ENCODE results near the gene CFAP298. TPM values are rescaled to one million over a fixed set of nuclear protein-coding genes. Genes with fewer than 3 reads are reported as not detected.

Gene CFAP298
- total RNA-seq, 1 donor from 2014 or later: 75.0 TPM

GRCh38 chr21:32576011-32576410 lies 36.2 kb downstream of the CFAP298 start:
- H3K4me3 ChIP-seq (ENCODE audit: low read depth, low read length): no peak overlapping the region
- TF ChIP-seq CTCF (IDR thresholded peaks at IDR 0.05; ENCODE audit: insufficient read depth, low read length, poor library complexity, severe bottlenecking): no peak

GRCh38 chr21:32574946-32575925 lies 36.9 kb downstream of the CFAP298 start:
- Histone ChIP-seq H3K4me3 (ENCODE audit: low read depth, low read length) (no peak overlapping the region), H3K27me3 (ENCODE audit: control insufficient read depth, insufficient read depth, low read length) (peaks cover 4% of the 10 kb centered on the region), H3K36me3 (ENCODE audit: control insufficient read depth, insufficient read depth, low read length) (no peaks in the 10 kb centered on the region)
- no peak for DNase-seq (ENCODE audit: low read depth)
- no peak for TF ChIP-seq CTCF (IDR thresholded peaks at IDR 0.05; ENCODE audit: insufficient read depth, low read length, poor library complexity, severe bottlenecking)

More at GRCh38 chr21:32576011-32576410, 36.2 kb downstream of the CFAP298 start:
- H3K36me3 ChIP-seq (ENCODE audit: control insufficient read depth, insufficient read depth, low read length): no peaks in the 10 kb centered on the region
- no peak for DNase-seq (ENCODE audit: low read depth)
- peaks cover 4% of the 10 kb centered on the region for H3K27me3 ChIP-seq (ENCODE audit: control insufficient read depth, insufficient read depth, low read length)

DNA sequence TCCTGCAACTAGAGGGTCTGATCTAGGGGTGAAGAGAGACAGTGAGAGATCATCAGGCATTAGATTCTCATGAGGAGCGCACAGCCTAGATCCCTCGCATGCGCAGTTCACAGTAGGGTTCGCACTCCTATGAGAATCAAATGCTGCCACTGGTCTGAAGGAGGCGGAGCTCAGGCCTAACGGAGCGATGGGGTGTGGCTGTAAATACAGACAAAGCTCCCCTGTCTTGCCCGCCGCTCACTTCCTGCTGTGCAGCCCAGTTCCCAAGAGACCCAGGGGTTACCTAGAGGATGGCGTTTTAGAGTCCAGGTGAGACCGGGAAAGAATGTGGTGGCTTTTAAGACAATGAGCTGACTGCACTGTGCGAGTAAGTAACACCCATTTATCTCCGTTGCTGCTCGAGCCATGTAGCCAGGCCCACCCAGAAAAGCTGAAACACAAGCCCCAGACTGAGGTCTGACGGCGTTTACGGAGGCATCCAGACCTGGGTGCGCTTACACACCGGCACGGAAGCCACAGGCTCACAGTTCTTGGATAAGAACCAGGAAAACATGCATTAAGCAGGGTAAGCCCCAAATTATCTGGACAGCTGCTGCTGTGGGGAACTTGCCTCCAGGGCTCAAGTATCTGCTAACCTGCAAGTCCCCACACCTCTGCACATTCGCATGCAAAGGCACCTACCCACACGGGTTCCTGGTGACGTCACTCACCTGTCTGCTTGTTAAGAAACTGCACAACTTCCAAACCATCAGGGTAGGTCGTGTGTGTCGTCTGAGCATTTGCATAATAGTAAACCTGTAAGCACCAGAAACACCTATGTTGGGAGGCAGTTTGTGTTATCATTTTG lies 39.4 kb downstream of the CFAP298 start:
- TF ChIP-seq CTCF (IDR thresholded peaks at IDR 0.05; ENCODE audit: insufficient read depth, low read length, poor library complexity, severe bottlenecking): no peak
- no peak for DNase-seq (ENCODE audit: low read depth)
- Histone ChIP-seq H3K27me3 (ENCODE audit: control insufficient read depth, insufficient read depth, low read length) (peaks cover 3% of the 10 kb centered on the region), H3K36me3 (ENCODE audit: control insufficient read depth, insufficient read depth, low read length) (no peaks in the 10 kb centered on the region), H3K4me3 (ENCODE audit: low read depth, low read length) (no peak overlapping the region)

GRCh38 chr21:32570456-32570855 lies 41.7 kb downstream of the CFAP298 start:
- no peak for TF ChIP-seq CTCF (IDR thresholded peaks at IDR 0.05; ENCODE audit: insufficient read depth, low read length, poor library complexity, severe bottlenecking)
- no peaks in the 10 kb centered on the region for H3K36me3 ChIP-seq (ENCODE audit: control insufficient read depth, insufficient read depth, low read length)
- no peak overlapping the region for H3K4me3 ChIP-seq (ENCODE audit: low read depth, low read length)
- no peaks in the 10 kb centered on the region for H3K27me3 ChIP-seq (ENCODE audit: control insufficient read depth, insufficient read depth, low read length)
- DNase-seq (ENCODE audit: low read depth): no peak

DNA sequence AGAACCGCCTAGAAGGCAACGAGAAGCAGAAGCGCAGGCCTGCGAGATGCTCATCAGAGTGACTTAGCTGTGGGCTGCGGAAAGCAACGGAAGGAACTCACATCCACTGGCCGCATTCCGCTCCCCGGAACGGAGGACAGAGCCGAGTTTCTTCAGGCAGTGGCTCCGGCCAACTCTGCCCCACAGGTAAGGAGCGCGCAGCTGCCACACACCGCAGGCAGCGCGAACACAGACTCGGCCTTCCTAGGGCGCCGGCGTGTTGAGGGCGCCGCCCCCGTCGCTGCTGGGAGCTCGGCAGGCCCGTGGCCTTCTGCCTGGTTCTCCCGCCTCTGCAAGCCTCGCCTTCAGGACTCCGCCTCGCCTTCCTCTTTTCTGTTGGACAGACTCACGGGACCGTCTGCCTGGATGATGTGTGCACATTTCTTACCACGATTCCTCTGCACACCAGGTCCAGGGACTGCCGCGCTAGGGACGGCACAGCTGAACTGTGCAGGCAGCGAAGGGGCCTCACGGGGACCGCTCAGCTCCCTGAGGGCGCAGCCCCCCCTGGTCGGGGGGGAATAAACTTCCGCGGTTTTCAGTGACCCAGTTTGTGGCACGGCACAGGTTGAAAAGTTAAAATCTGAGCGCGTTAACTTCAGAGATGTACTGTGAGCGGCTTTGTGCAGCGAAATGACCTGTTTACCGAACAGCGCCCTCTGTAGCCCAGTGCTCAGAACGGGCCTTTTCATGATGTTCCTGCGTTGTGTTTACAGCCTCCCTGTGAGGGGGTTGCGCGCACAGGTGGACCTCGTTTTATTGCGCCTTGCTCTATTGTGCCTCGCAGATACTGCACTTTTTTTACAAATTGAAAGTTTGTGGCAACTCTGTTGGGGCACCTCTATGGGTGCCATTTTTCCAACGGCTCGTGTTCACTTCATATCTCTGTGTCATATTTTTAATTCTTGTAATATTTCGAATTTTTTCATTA lies 42.6 kb downstream of the CFAP298 start:
- Histone ChIP-seq H3K36me3 (ENCODE audit: control insufficient read depth, insufficient read depth, low read length) (no peaks in the 10 kb centered on the region), H3K27me3 (ENCODE audit: control insufficient read depth, insufficient read depth, low read length) (no peaks in the 10 kb centered on the region), H3K4me3 (ENCODE audit: low read depth, low read length) (peak overlapping the region; percentile 45)
- TF ChIP-seq CTCF (IDR thresholded peaks at IDR 0.05; ENCODE audit: insufficient read depth, low read length, poor library complexity, severe bottlenecking): peak; percentile 86
- peak; percentile 25 for DNase-seq (ENCODE audit: low read depth)
